GM18499 (cell line): ENCODE data around the gene MYEOV.

ENCODE experiments used
- ATAC-seq: cut with Tn5 transposase; IDR thresholded peaks from one replicate; pipeline ENCODE4 v1.9.1; 2021; ENCODE audit warnings: moderate number of reproducible peaks; ENCODE audit not compliant: insufficient read depth, unreplicated experiment

MYEOV gene

DNA sequence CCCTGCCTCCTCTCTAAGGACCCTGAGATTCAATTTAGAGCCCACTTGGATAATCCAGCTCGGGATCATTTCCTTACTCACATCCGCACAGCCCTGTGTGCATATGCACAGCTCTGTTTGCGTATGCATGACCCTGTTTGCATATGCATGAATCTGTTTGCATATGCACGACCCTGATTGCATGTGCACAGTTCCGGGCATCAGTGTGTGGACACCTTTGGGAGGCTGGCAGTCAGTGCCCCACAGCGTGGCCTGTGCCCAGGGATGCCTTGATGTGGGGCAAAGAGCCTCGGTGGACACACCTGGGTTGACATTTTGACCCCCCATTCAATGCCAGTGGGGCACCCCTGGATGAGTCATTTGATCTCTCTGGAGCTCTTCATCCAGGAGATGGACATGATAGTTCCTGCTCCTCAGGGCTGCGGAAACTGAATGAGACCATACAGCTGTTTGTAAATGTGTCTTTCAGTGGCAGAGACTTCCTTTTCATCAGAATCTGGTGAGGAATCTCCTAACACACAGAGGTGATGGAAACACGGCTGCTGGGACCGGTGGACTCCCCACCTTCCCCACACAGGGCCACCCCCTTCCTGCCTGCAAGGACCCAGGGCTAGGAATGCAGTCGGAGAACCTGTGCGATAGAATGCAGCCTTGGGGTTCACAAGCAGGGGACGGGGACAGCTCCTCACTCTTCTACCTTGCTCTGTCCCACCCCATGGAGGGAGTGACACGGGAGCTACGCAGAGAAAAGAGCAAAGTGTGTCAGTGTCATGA lies 41.2 kb downstream of the MYEOV start:
- ATAC-seq = no peak

DNA sequence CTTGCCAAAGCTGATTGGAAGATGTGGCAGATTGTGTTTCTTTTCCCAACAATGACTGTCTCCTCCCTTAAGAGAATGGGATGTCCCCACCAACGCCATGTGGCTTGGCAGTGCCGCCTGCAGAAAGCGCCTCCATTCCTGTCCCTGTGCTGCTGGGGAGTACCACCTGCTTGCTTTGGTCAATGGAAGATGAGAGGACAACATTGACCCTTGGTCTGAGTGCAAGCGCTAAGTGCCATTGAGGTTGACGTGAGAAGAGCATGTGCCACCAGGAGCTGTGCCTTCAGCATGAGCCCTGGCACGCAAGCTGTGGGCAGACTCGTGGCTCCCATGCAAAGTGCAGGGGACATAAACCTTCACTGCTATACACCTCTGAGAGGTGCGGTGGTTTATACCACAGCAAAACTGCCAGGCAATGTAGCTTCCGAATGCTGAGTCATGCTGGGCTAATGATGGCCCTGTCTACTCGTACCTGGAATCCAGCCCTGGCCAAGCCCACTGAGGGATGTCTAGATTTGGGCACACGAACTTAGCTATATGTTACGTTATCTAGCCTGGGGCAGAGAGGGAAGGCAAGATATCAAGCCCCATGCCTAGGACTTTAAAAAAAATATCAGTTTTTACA lies 41.9 kb downstream of the MYEOV start:
- ATAC-seq = no peak

DNA sequence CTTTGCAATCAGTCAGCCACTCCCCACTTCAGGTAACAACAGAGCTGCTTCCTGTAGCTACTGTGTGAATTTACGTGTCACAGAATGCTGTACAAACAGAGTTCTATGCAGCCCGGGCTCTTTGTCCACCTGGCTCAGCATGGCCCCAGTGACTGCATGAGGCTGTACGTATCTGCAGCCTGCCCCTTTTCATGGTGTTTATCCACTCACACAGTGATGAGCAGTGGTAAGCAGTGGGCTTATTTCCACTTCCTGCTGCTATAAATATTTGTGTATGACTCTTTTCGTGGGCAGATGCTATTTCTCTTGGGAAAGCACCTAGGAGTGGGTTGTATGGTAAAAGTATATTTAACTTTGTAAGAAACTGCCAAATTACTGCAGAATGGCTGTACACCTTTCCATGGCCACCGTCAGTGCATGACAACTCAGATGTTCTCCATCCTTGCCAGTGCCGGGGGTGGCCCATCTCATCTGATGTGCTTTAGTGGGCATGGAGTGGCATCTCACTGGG lies 43.3 kb downstream of the MYEOV start:
- no peak for ATAC-seq

DNA sequence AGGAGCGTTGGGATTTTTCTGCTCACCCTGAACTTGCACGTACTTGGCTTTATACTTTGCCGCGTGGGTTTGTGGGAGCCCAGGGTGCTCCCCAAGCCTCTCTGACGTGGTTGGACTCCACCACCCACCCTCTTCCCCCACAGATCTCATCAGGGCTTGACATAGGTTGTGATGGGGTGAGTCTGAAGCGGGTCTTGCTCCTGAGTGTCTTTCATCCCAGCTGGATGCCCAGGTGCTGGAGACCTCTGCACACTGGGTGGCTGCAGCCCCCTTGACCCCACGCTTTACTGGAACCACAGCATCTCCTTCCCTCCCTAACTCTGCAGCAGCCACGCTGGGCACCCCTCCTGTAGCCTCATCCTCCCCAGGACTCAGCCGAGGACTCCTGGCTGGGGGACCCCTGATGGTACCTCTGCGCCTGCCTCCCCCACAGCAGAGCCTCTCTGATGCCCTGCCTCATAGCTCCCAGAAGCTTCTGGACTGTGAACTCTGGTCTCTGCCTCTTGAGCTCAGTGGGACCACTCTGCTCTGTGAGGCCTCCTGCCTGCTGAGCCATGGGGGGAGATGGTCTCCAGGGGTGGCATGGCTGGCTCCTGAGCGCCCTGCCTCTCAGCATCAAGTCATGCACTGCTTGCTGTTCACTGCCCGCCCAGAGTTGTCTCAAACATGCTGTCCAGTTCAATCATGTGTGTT lies 45.2 kb downstream of the MYEOV start:
- ATAC-seq = no peak

DNA sequence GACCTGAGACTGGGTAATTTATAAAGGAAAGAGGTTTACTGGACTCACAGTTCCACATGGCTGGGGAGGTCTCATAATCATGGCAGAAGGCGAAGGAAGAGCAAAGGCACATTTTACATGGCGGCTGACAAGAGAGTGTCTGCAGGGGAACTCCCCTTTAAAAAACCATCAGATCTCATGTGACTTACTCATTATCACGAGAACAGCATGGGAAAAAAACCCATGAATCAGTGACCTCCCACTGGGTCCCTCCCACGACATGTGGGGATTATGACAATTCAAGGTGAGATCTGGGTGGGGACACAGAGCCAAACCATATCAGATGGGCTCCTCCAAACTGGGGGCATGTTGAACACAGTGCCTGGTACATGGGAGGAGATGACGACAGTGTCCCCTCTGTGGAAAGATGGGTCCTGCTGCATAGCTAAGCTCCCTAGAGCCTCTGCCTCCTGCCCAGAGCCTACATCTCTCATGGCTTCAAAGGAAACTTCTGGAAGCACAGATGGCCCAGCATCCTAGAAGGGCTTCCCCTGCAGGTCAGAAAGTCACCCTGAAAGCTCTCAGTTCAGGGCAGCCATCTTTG lies 46.1 kb downstream of the MYEOV start:
- no peak for ATAC-seq

DNA sequence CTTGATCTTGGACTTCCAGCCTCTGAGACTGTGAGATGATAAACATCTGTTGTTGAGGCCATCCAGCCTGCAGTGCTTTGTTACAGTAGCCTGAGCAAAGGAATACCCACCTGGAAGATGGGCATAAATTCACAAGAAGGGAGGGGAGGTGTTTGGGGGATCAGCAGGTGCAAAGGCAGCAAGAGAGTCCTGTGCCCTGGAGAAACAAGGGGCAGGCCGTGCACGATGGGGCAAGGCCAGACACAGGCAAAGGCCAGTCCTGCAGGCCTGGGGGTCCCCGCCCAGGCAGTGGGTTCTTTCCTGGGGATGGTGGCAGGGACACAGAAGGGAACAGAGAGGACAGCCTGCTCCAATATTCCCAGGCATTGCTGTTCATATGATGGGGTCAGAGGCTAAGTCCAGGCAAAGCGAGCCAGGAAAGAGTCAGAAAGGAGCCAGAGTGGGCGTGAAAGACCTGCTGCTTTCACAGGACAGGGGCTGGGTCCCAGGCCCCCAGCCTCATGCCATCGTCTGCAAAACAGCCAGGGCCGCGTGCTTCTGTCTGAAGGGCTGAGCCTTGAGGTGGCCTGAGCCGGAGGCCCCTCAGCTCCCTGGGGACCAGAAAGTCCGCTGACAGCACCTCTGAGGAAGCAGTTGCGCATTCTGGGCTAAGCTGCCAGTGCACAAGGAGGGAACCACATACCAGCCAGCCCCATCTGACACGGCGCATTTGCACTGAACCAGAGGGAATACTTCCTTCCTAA lies 48.8 kb downstream of the MYEOV start:
- no peak for ATAC-seq

DNA sequence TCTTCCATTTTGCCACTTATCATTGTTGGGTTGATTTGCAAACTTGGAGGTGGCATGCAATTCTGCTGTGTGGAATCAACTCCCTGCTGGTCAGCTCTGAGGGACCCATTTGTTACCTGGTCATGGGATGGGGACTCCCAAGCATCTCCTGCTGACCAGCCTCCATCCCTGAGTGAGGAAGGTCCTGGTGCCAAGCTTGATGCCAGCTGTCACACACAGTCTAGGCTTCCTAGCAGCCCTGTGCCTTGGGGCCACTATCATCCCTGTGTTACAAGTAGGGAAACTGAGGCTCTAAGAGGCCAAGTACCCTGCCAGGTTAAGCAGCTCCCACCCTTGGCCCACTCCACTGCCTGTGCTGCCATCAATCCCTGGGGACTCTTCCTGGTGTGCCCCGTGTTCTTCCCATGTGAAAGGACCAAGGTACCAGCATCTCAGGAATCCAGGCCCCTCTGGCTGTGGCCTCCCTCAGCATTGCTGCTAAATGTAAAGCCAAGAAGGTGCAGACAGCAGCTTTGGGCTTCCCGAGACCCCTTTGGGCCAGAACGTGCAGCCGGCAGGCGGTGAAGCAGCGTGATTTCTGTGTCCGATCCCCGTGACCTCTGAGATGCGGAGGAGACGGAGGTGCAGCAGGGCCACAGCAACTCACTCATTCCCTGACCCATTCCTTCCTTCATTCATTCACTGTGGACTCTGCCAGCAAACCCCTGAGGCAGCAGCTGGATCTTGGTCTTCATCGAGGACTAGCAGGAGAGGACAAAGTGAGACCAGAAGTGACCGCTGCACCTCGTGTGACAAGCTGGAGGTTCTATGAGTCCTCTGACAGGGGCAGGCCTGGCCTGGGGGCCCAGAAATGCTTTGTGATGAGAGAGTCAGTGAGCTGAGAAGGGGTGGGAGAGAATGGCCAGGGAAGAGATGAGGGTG lies 49.7 kb downstream of the MYEOV start:
- no peak for ATAC-seq

DNA sequence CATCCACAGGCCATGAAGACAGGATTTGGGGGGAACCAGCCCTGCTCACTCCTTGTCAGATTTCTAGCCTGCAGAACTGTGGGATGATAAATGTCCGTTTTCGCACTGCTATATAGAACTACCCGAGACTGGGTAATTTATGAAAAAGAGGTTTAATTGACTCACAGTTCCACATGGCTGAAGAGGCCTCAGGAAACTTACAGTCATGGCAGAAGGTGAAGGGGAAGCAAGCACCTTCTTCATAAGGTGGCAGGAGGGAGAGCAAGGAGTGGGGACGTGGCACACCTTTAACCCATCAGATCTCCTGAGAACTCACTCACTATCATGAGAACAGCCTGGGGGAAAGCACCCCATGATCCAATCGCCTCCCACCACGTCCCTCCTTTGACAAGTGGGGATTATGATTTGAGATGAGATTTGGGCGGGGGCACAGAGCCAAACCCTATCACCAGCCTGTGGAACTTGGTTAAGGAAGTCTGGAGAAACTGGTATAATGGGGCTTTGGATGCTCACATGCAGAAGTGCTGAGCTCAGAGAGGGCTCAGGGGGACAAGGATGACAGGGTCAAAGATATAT lies 50.7 kb downstream of the MYEOV start:
- no peak for ATAC-seq
